Ovary (tissue), 3 donors: Measurements from ENCODE around the gene DNASE1L2.

ENCODE experiments used
- EP300 ChIP-seq: sonication (generic); formaldehyde crosslinking; IDR thresholded peaks from one replicate; pipeline ENCODE4 v1.6.1; 2017; ENCODE audit warnings: antibody characterized with exemption
- POLR2A ChIP-seq: fragments of 450-650 bp; IDR thresholded peaks from one replicate; pipeline ENCODE4 v1.6.1; 2017; ENCODE audit warnings: antibody characterized with exemption, mild to moderate bottlenecking, moderate library complexity
- TF ChIP-seq, protein P1 (sequence below), 3 donors: fragments of 450-650 bp in 2 of 3; fragments of 200-600 bp in 1 of 3; IDR thresholded peaks; one replicate each; pipeline versions ENCODE4 v1.5.1 to v1.8.0; 2016 to 2022; ENCODE audit warnings: antibody characterized with exemption in 3 of 3, mild to moderate bottlenecking in 1 of 3
- donor health status: DM: no; HTN: no; CAD: no.

DNA sequence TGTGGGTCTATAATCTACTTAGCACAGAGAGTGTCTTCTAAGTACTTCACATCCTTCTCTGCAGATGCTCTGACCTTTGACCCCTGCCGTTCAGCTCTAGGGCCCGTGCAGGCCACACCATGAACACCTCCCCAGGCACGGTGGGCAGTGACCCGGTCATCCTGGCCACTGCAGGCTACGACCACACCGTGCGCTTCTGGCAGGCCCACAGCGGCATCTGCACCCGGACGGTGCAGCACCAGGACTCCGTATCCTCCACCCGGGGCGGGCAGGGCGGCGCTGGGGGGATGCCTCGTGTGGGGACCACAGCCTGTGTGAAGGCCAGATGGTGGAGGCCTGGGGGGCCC lies 30.3 kb upstream of the DNASE1L2 start:
- TF ChIP-seq POLR2A (no peak), EP300 (no peak)
- TF ChIP-seq, protein P1, sequence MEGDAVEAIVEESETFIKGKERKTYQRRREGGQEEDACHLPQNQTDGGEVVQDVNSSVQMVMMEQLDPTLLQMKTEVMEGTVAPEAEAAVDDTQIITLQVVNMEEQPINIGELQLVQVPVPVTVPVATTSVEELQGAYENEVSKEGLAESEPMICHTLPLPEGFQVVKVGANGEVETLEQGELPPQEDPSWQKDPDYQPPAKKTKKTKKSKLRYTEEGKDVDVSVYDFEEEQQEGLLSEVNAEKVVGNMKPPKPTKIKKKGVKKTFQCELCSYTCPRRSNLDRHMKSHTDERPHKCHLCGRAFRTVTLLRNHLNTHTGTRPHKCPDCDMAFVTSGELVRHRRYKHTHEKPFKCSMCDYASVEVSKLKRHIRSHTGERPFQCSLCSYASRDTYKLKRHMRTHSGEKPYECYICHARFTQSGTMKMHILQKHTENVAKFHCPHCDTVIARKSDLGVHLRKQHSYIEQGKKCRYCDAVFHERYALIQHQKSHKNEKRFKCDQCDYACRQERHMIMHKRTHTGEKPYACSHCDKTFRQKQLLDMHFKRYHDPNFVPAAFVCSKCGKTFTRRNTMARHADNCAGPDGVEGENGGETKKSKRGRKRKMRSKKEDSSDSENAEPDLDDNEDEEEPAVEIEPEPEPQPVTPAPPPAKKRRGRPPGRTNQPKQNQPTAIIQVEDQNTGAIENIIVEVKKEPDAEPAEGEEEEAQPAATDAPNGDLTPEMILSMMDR (IDR thresholded peaks at IDR 0.05) = no peak
